WTC11 (cell line): ENCODE results near the gene CDC23. TPM values are rescaled to one million over a fixed set of nuclear protein-coding genes. Genes with fewer than 3 reads are reported as not detected.

Source experiments
- AFF4 ChIP-seq: sonication (generic); formaldehyde crosslinking; IDR thresholded peaks from 2 replicates; pipeline ENCODE4 v1.8.1; 2023; ENCODE audit warnings: mild to moderate bottlenecking, missing genetic modification reagents, borderline replicate concordance
- E2F5 ChIP-seq: sonication (generic); formaldehyde crosslinking; IDR thresholded peaks from 2 replicates; pipeline ENCODE4 v1.8.1; 2022; ENCODE audit warnings: mild to moderate bottlenecking, moderate library complexity, missing genetic modification reagents
- GTF2I ChIP-seq: fragments of 250-450 bp; sonication (Bioruptor Pico); conservative IDR thresholded peaks from 2 replicates; pipeline ENCODE4 v1.4.0; 2021; ENCODE audit warnings: mild to moderate bottlenecking
- IRF2 ChIP-seq: sonication (generic); formaldehyde crosslinking; IDR thresholded peaks from 2 replicates; pipeline ENCODE4 v1.8.0; 2022; ENCODE audit warnings: low read depth, missing genetic modification reagents, borderline replicate concordance
- JAZF1 ChIP-seq: fragments of 250-450 bp; sonication (Bioruptor Pico); IDR thresholded peaks from 2 replicates; pipeline ENCODE4 v1.9.0; 2021; ENCODE audit warnings: moderate library complexity, mild to moderate bottlenecking, inconsistent platforms
- KAT7 ChIP-seq: sonication (generic); formaldehyde crosslinking; IDR thresholded peaks from 2 replicates; pipeline ENCODE4 v1.8.1; 2023; ENCODE audit warnings: missing genetic modification reagents, mild to moderate bottlenecking, borderline replicate concordance
- NR1H2 ChIP-seq: sonication (generic); formaldehyde crosslinking; IDR thresholded peaks from 2 replicates; pipeline ENCODE4 v1.9.0; 2021; ENCODE audit warnings: mild to moderate bottlenecking, moderate library complexity, missing genetic modification reagents
- SMAD3 ChIP-seq: sonication (generic); formaldehyde crosslinking; IDR thresholded peaks from 2 replicates; pipeline ENCODE4 v1.8.0; 2022; ENCODE audit warnings: missing genetic modification reagents, mild to moderate bottlenecking, borderline replicate concordance
- TP53 ChIP-seq: sonication (generic); formaldehyde crosslinking; IDR thresholded peaks from 2 replicates; pipeline ENCODE4 v1.8.1; 2023; ENCODE audit warnings: mild to moderate bottlenecking, missing genetic modification reagents
- ZNF281 ChIP-seq: sonication (generic); formaldehyde crosslinking; IDR thresholded peaks from 2 replicates; pipeline ENCODE4 v1.8.0; 2023; ENCODE audit warnings: mild to moderate bottlenecking, missing genetic modification reagents
- ZNF423 ChIP-seq: fragments of 250-450 bp; sonication (Bioruptor Pico); IDR thresholded peaks from 2 replicates; pipeline ENCODE4 v2.1.2; 2022; ENCODE audit warnings: mild to moderate bottlenecking, moderate library complexity
- ZNF671 ChIP-seq: fragments of 250-450 bp; sonication (Bioruptor Pico); IDR thresholded peaks from 2 replicates; pipeline ENCODE4 v1.8.0; 2021; ENCODE audit warnings: mild to moderate bottlenecking
- total RNA-seq: library from RNA; stranded (reverse); gene quantifications from 3 replicates; pipeline ENCODE4 v1.2.3, GENCODE V29; 2021
- TF ChIP-seq, protein P1 (sequence below): sonication (generic); formaldehyde crosslinking; IDR thresholded peaks from 2 replicates; pipeline ENCODE4 v1.8.0; 2022; ENCODE audit warnings: mild to moderate bottlenecking, missing genetic modification reagents
- TF ChIP-seq, protein P2 (sequence below): sonication (generic); formaldehyde crosslinking; conservative IDR thresholded peaks from 2 replicates; pipeline ENCODE4 v1.8.1; 2022; ENCODE audit warnings: mild to moderate bottlenecking, missing genetic modification reagents
- TF ChIP-seq, protein P3 (sequence below): sonication (generic); formaldehyde crosslinking; IDR thresholded peaks from 2 replicates; pipeline ENCODE4 v1.8.1; 2023; ENCODE audit warnings: mild to moderate bottlenecking, missing genetic modification reagents, moderate library complexity

Gene CDC23
- total RNA-seq, 1 experiment from 2014 or later: 43.8 TPM

GRCh38 chr5:138241688-138242571 is 28.8 kb upstream of the CDC23 start (continued):
- TF ChIP-seq, protein P1, sequence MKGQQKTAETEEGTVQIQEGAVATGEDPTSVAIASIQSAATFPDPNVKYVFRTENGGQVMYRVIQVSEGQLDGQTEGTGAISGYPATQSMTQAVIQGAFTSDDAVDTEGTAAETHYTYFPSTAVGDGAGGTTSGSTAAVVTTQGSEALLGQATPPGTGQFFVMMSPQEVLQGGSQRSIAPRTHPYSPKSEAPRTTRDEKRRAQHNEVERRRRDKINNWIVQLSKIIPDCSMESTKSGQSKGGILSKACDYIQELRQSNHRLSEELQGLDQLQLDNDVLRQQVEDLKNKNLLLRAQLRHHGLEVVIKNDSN (CRISPR knock-in tag): no peak
- TF ChIP-seq AFF4 (CRISPR knock-in tag): no peak
- no peak for TF ChIP-seq TP53 (CRISPR knock-in tag)
- peak; percentile 37; the same call in 1 of the 2 replicates for TF ChIP-seq E2F5
- no peak for TF ChIP-seq IRF2 (CRISPR knock-in tag)
- TF ChIP-seq, protein P2, sequence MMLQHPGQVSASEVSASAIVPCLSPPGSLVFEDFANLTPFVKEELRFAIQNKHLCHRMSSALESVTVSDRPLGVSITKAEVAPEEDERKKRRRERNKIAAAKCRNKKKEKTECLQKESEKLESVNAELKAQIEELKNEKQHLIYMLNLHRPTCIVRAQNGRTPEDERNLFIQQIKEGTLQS (CRISPR knock-in tag): no peak
- TF ChIP-seq SMAD3 (CRISPR knock-in tag): no peak
- no peak for TF ChIP-seq JAZF1
- no peak for TF ChIP-seq ZNF423
- 0 out of 2 replicates have a peak, but pooled peaks have one; percentile 43 for TF ChIP-seq KAT7 (CRISPR knock-in tag)
- no peak for TF ChIP-seq ZNF671 (CRISPR knock-in tag)
- no peak for TF ChIP-seq NR1H2 (CRISPR knock-in tag)
- TF ChIP-seq, protein P3, sequence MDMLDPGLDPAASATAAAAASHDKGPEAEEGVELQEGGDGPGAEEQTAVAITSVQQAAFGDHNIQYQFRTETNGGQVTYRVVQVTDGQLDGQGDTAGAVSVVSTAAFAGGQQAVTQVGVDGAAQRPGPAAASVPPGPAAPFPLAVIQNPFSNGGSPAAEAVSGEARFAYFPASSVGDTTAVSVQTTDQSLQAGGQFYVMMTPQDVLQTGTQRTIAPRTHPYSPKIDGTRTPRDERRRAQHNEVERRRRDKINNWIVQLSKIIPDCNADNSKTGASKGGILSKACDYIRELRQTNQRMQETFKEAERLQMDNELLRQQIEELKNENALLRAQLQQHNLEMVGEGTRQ (CRISPR knock-in tag): no peak
- no peak for TF ChIP-seq ZNF281
- no peak for TF ChIP-seq GTF2I (CRISPR knock-in tag)
- TF ChIP-seq, all 79 proteins: peak for 5
